Measurements from ENCODE around the gene RPUSD2. TPM values are rescaled to one million over a fixed set of nuclear protein-coding genes. Genes with fewer than 3 reads are reported as not detected.

The RPUSD2 gene
- total RNA-seq, 4 donors from 2014 or later = 4.3 to 11.4 (median 8.3) TPM

DNA sequence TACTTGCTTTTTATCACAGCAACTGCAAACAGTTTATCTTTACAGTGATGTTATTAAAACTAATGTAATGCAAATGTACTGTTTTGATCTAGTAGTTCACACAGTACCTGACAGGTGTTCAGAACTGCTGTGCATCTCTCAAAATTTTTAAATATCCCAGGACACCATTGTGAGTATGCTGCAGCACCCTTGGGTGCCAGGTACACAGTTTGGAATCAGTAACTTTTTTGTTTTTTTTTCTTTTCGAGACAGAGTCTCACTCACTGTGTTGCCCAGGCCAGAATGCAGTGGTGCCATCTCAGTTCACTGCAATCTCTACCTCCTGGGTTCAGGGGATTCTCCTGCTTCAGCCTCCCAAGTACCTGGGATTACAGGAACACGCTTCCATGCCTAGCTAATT, 27.9 kb downstream of the RPUSD2 start:
- Histone ChIP-seq H3K27ac (no peak overlapping the region), H3K4me1 (peaks cover 0 to 15% (median 8%) of the 10 kb centered on the region in 4 donors), H3K36me3 (no peaks in the 10 kb centered on the region), H3K9me3 (no peaks in the 10 kb centered on the region), H3K27me3 (no peaks in the 10 kb centered on the region), H3K4me3 (no peak overlapping the region)
- DNase-seq (ENCODE audit: low spot score in 2 of 2) = no peak
- TF ChIP-seq, protein P1, sequence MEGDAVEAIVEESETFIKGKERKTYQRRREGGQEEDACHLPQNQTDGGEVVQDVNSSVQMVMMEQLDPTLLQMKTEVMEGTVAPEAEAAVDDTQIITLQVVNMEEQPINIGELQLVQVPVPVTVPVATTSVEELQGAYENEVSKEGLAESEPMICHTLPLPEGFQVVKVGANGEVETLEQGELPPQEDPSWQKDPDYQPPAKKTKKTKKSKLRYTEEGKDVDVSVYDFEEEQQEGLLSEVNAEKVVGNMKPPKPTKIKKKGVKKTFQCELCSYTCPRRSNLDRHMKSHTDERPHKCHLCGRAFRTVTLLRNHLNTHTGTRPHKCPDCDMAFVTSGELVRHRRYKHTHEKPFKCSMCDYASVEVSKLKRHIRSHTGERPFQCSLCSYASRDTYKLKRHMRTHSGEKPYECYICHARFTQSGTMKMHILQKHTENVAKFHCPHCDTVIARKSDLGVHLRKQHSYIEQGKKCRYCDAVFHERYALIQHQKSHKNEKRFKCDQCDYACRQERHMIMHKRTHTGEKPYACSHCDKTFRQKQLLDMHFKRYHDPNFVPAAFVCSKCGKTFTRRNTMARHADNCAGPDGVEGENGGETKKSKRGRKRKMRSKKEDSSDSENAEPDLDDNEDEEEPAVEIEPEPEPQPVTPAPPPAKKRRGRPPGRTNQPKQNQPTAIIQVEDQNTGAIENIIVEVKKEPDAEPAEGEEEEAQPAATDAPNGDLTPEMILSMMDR (IDR thresholded peaks at IDR 0.05) = no peak
- no peak for TF ChIP-seq POLR2A (IDR thresholded peaks at IDR 0.05)
- no peak for TF ChIP-seq EP300 (IDR thresholded peaks at IDR 0.05)
- WGBS, 2 donors = 96 to 97% methylated on average over 2 of the region's 2 CpGs

DNA sequence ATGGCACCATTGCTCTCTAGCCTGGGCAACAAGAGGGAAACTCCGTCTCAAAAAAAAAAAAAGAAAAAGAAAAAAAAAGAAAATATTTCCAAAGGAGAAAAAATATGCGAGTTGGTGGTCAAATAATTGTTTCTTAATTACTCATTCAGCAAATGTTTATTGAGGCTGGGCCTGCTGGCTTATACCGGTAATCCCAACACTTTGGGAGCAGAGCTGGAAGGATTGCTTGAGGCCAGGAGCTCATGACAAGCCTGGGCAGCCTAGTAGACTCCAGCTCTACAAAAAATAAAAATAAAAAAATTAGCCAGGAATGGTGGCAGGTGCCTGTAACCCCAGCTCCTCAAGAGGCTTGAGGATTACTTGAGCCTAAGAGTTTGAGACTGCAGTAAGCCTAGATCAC, 29.0 kb downstream of the RPUSD2 start:
- H3K27me3 ChIP-seq = no peaks in the 10 kb centered on the region
- TF ChIP-seq EP300 (IDR thresholded peaks at IDR 0.05) (no peak), POLR2A (IDR thresholded peaks at IDR 0.05) (no peak)
- TF ChIP-seq, protein P1 (IDR thresholded peaks at IDR 0.05) = no peak
- no peak overlapping the region for H3K27ac ChIP-seq
- H3K4me1 ChIP-seq = peaks cover 0 to 15% (median 8%) of the 10 kb centered on the region in 4 donors
- 55 to 77% methylated on average over 3 of the region's 3 CpGs for WGBS, 2 donors
- H3K4me3 ChIP-seq = no peak overlapping the region
- no peaks in the 10 kb centered on the region for H3K9me3 ChIP-seq
- no peak for DNase-seq (ENCODE audit: low spot score in 2 of 2)
- H3K36me3 ChIP-seq = no peaks in the 10 kb centered on the region

DNA sequence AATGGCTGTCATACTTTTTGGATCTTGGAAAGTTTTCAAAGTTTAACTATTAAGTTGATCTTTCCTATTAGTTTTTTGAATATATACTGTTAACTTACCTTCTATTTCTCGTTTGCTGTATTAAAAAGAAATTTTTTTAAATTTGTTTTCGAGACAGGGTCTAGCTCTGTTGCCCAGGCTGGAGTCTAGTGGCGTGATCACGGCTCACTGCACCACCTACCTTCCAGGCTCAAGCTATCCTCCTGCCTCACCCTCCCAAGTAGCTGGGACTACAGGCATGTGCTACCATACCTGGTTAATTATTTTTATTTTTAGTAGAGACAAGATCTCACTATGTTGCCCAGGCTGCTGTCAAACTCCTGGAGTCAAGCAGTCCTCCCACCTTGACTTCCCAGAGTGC, 29.6 kb downstream of the RPUSD2 start:
- H3K27me3 ChIP-seq = no peaks in the 10 kb centered on the region
- H3K36me3 ChIP-seq = no peaks in the 10 kb centered on the region
- WGBS, 2 donors = 84 to 91% methylated on average over 4 of the region's 4 CpGs
- H3K4me1 ChIP-seq = peaks cover 0 to 11% (median 8%) of the 10 kb centered on the region in 4 donors
- H3K27ac ChIP-seq = no peak overlapping the region
- TF ChIP-seq POLR2A (IDR thresholded peaks at IDR 0.05) = no peak
- TF ChIP-seq EP300 (IDR thresholded peaks at IDR 0.05) = no peak
- TF ChIP-seq, protein P1 (IDR thresholded peaks at IDR 0.05) = no peak
- H3K9me3 ChIP-seq = no peaks in the 10 kb centered on the region
- no peak for DNase-seq (ENCODE audit: low spot score in 2 of 2)
- no peak overlapping the region for H3K4me3 ChIP-seq

DNA sequence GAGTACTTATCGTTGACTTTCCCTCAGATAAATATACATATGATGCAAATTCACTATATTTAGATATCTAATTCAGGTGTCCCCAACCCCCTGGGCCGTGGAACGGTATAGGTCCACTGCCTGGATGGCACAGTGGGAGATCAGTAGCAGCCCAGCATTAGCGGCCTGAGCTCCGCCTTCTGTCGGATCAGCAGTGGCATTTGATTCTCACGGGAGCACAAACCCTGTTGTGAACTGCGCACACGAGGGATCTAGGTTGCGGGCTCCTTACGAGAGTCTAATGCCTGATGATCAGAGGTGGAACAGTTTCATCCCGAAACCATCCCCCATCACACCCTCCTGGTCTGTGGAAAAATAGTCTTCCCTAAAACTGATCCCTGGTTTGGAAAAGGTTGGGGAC, 31.9 kb downstream of the RPUSD2 start:
- TF ChIP-seq EP300 (IDR thresholded peaks at IDR 0.05) (no peak), POLR2A (IDR thresholded peaks at IDR 0.05) (no peak)
- TF ChIP-seq, protein P1 (IDR thresholded peaks at IDR 0.05) = no peak
- H3K9me3 ChIP-seq = no peaks in the 10 kb centered on the region
- no peaks in the 10 kb centered on the region for H3K4me1 ChIP-seq
- no peaks in the 10 kb centered on the region for H3K36me3 ChIP-seq
- no peak for DNase-seq (ENCODE audit: low spot score in 2 of 2)
- H3K4me3 ChIP-seq = no peak overlapping the region
- H3K27me3 ChIP-seq = no peaks in the 10 kb centered on the region
- no peak overlapping the region for H3K27ac ChIP-seq
- WGBS, 2 donors = 91 to 95% methylated on average over 12 of the region's 12 CpGs

DNA sequence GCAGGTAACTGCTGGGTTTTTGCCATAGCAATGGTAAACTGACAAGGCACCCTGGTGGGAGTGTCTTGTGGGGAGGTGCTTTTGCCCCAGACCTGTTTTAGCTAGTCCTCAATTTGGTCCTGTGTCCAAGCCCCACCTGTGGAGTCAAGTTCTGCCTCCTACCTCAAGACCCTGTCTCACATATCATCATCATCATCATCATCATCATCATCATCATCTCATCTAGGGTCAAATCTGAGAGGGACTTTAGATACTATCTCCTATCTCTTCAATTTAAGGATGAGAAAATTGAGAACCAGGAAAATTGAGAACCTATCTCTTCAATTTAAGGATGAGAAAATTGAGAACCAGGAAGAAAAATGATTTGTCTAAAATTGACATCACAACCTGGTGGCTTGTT, 34.8 kb downstream of the RPUSD2 start:
- DNase-seq (ENCODE audit: low spot score in 2 of 2) = no peak
- Histone ChIP-seq H3K4me1 (no peaks in the 10 kb centered on the region), H3K27ac (no peak overlapping the region), H3K27me3 (no peaks in the 10 kb centered on the region), H3K36me3 (no peaks in the 10 kb centered on the region), H3K4me3 (no peak overlapping the region), H3K9me3 (no peaks in the 10 kb centered on the region)
- TF ChIP-seq EP300 (IDR thresholded peaks at IDR 0.05) (no peak), POLR2A (IDR thresholded peaks at IDR 0.05) (no peak)
- TF ChIP-seq, protein P1 (IDR thresholded peaks at IDR 0.05) = no peak
